SU-DHL-6 (cell line): ENCODE measurements around the gene PTPN1.

Source experiments
- H2AFZ ChIP-seq: fragments of 200-600 bp; sonication (generic); 2 replicates; pipeline ENCODE4 v1.6.1; 2014; ENCODE audit warnings: low read depth, mild to moderate bottlenecking, moderate library complexity, mixed read lengths, antibody characterized with exemption, low read length; ENCODE audit not compliant: severe bottlenecking
- H3F3A ChIP-seq: fragments of 200-600 bp; shearing (Covaris generic); 2 replicates; pipeline ENCODE4 v1.6.0; 2016; ENCODE audit warnings: antibody characterized with exemption, mild to moderate bottlenecking; ENCODE audit not compliant: insufficient read depth
- H3K27ac ChIP-seq: fragments of 200-600 bp; sonication (generic); 2 replicates; pipeline ENCODE4 v1.5.1; 2016; ENCODE audit warnings: low read depth, mild to moderate bottlenecking, low read length, moderate library complexity, mixed read lengths
- H3K27me3 ChIP-seq: fragments of 200-600 bp; sonication (generic), shearing (Covaris generic); 2 replicates; pipeline ENCODE4 v1.6.0; 2014; ENCODE audit warnings: mild to moderate bottlenecking, low read length
- H3K36me3 ChIP-seq: fragments of 200-600 bp; sonication (generic); 2 replicates; pipeline ENCODE4 v1.6.1; 2014; ENCODE audit warnings: mild to moderate bottlenecking, low read length, mixed read lengths
- H3K4me2 ChIP-seq: fragments of 300-600, 200-600 bp; shearing (Covaris generic), sonication (generic); 2 replicates; pipeline ENCODE4 v1.6.0; 2014; ENCODE audit warnings: low read length, low read depth, mild to moderate bottlenecking; ENCODE audit not compliant: poor library complexity, severe bottlenecking
- H3K4me3 ChIP-seq: fragments of 200-600 bp; sonication (generic); 2 replicates; pipeline ENCODE4 v1.5.1; 2014; ENCODE audit warnings: antibody characterized with exemption, low read length, mild to moderate bottlenecking, mixed read lengths; ENCODE audit not compliant: insufficient read depth, poor library complexity, severe bottlenecking
- H3K79me2 ChIP-seq: fragments of 200-600 bp; sonication (generic); 2 replicates; pipeline ENCODE4 v1.6.1; 2014; ENCODE audit warnings: mild to moderate bottlenecking, low read length, moderate library complexity; ENCODE audit not compliant: insufficient read depth
- H3K9ac ChIP-seq: fragments of 200-600 bp; sonication (generic); 2 replicates; pipeline ENCODE4 v1.7.0; 2014; ENCODE audit warnings: mild to moderate bottlenecking, low read length
- H3K9me2 ChIP-seq: fragments of 200-600 bp; sonication (generic); replicated peaks from 2 replicates; pipeline ENCODE4 v1.6.1; 2014; ENCODE audit warnings: low read length; ENCODE audit not compliant: insufficient read depth
- H3K9me3 ChIP-seq: fragments of 200-600 bp; sonication (generic); 2 replicates; pipeline ENCODE4 v1.6.1; 2014; ENCODE audit warnings: low read length, mixed read lengths; ENCODE audit not compliant: insufficient read depth
- H4K20me1 ChIP-seq: fragments of 200-600 bp; sonication (generic); 2 replicates; pipeline ENCODE4 v1.6.1; 2014; ENCODE audit warnings: low read depth, mild to moderate bottlenecking, antibody characterized with exemption, low read length, moderate library complexity, mixed read lengths
- CTCF ChIP-seq: fragments of 200-600 bp; sonication (generic); IDR thresholded peaks from one replicate; pipeline ENCODE4 v1.5.1; 2017; ENCODE audit warnings: antibody characterized with exemption, mild to moderate bottlenecking, low read length, moderate library complexity; ENCODE audit not compliant: insufficient read depth, poor library complexity, severe bottlenecking
- EZH2phosphoT487 ChIP-seq: fragments of 200-600 bp; sonication (generic), shearing (Covaris generic); conservative IDR thresholded peaks from 2 replicates; pipeline ENCODE4 v1.6.1; 2018; ENCODE audit warnings: mild to moderate bottlenecking, antibody characterized with exemption, low read length, moderate library complexity, mixed read lengths

Gene PTPN1

GRCh38 chr20:50560867-50561266 is 50.7 kb downstream of the PTPN1 start:
- no peaks in the 10 kb centered on the region for H3K27me3 ChIP-seq
- no peaks in the 10 kb centered on the region for H3K9me3 ChIP-seq
- TF ChIP-seq EZH2phosphoT487 (no peak), CTCF (no peak)
- no peaks in the 10 kb centered on the region for H3F3A ChIP-seq
- no peaks in the 10 kb centered on the region for H3K36me3 ChIP-seq
- no peak overlapping the region for H3K4me3 ChIP-seq
- H3K4me2 ChIP-seq = no peak overlapping the region
- H4K20me1 ChIP-seq = no peaks in the 10 kb centered on the region
- peaks cover 5% of the 10 kb centered on the region; the same call in 1 of the 2 replicates for H3K79me2 ChIP-seq
- no peak overlapping the region for H3K9ac ChIP-seq
- H3K9me2 ChIP-seq = no peaks in the 10 kb centered on the region
- H3K27ac ChIP-seq = no peak overlapping the region
- H2AFZ ChIP-seq = no peak overlapping the region

- no peak for TF ChIP-seq EZH2phosphoT487
- TF ChIP-seq CTCF = no peak
- no peaks in the 10 kb centered on the region for H3K36me3 ChIP-seq
- H3K27ac ChIP-seq = no peak overlapping the region
- H3F3A ChIP-seq = no peaks in the 10 kb centered on the region
- H3K4me3 ChIP-seq = no peak overlapping the region
- H3K79me2 ChIP-seq = peaks cover 5% of the 10 kb centered on the region; the same call in 1 of the 2 replicates
- no peak overlapping the region for H2AFZ ChIP-seq
- H3K27me3 ChIP-seq = no peaks in the 10 kb centered on the region
- H3K4me2 ChIP-seq = no peak overlapping the region
- H3K9me3 ChIP-seq = no peaks in the 10 kb centered on the region
- no peaks in the 10 kb centered on the region for H4K20me1 ChIP-seq
- H3K9me2 ChIP-seq = no peaks in the 10 kb centered on the region
- H3K9ac ChIP-seq = no peak overlapping the region
Observed at GRCh38 chr20:50561379-50562078, 51.3 kb downstream of the PTPN1 start.

GRCh38 chr20:50562262-50562701 is 52.1 kb downstream of the PTPN1 start:
- H3K9ac ChIP-seq = no peak overlapping the region
- no peak overlapping the region for H3K4me3 ChIP-seq
- no peaks in the 10 kb centered on the region for H3K9me3 ChIP-seq
- no peak overlapping the region for H3K4me2 ChIP-seq
- no peak overlapping the region for H3K27ac ChIP-seq
- H3K27me3 ChIP-seq = no peaks in the 10 kb centered on the region
- no peaks in the 10 kb centered on the region for H3K9me2 ChIP-seq
- no peaks in the 10 kb centered on the region for H4K20me1 ChIP-seq
- H3F3A ChIP-seq = no peaks in the 10 kb centered on the region
- H2AFZ ChIP-seq = no peak overlapping the region
- peaks cover 5% of the 10 kb centered on the region; the same call in 1 of the 2 replicates for H3K79me2 ChIP-seq
- no peaks in the 10 kb centered on the region for H3K36me3 ChIP-seq
- TF ChIP-seq CTCF = no peak
- TF ChIP-seq EZH2phosphoT487 = no peak
